ENCODE data around the gene TBPL2.
"Not testable (repeated sequence)": the region's sequence is repeated elsewhere in the genome, so short reads cannot be mapped to it uniquely, and the experiment has no call there.

TBPL2 gene

DNA sequence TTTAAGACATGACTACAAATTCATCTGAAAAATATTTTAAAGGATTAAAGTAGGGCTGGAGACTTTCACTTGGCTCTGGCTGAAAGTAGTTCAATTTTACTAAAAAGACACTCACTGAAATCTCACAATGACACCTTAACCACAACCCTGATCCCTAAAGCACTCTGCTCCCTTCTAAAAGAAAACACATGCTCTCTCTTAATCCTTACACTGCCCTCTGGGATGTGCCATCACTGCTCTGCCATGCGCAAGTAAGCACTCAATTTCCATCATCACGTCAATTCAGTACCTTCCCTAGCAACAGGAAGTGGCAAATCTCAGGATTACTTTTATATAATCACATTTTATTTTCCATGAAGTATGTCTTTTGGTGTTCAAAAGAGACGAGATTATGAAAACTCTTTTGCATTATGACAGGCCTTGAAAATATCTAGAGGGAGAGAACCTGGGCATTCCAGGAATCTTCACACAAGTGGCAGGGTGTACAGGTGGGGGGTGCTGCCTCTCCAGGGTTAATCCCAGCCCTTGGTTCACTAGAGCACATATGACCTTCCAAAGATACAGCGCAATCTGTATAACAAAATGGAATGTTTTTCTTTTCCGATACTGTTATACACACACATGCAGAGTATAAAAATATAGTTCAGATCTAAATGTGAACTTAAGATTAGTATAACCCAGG lies 36.1 kb downstream of the TBPL2 start:
- no peak for DNase-seq

DNA sequence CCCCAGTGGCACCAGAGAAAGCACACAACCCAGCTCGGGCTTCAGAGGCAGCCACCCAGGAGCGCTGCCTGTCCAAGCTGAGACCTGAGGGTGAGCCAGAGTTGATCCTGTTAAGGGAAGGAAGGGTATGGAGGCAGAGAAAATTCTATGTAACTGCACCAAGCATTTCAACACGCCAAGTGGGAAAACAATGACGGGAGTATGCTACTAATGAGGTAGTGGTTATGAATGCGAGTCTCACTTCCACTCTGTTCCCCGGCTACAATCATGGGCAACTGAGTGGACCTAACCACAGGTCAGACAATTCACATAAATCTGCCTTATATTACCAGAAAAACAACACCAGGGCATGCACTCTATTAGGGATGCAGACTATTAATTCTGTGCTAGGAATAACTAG lies 38.7 kb downstream of the TBPL2 start:
- no peak for DNase-seq

DNA sequence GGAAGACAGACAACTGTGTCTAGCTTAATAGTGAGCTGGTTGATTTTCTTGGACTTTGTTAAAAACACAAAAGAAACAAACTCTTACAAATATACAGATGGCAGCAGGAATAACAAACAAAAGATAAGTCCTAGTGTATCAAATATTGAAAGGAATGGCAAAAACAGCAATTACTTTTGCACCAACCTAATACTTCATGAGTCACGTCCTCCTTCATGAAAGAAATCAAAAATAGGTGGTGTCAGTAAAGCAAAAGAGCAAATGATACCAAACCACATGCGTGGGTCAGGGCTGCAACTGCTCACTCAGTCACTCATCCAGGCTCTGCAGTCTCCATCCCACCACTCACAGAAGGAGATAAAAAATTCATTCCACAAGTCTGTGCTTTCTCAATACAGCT lies 40.6 kb downstream of the TBPL2 start:
- DNase-seq = no peak

DNA sequence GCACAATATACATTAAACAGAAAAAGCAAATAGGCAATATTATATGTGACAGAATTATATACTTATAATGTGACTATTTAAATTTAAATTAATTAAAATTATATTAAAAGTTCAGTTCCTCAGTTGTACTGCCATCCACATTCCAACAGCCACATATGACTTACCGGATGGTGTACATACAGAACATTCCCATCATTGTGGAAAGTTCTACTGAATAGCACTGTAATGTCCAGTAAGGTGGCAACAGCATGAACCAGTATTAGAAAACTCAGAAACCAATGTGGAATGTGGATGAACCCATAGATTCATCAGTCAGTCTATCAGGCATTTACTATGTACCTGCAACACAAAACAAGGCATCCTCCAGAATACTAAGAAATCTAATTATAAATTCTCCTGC lies 41.2 kb downstream of the TBPL2 start:
- DNase-seq = no peak

DNA sequence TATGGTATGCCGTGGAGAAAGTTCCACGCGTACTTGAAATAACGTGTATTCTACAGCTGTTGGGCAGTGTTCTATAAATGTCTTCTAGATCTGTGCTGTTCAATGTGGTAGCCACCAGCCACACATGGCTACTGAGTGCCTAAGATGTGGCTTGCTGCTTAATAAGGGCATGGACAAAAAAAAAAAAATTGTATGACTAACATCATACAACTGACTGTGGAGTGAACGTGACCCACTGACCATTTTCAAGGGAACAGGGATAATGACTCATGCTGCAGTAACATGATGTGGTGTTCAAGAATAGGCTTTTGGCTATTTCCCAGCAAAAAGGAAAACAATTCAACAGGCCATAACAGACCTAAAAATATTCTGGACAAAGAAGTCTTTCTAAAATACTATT lies 41.7 kb downstream of the TBPL2 start:
- DNase-seq = peak in 1 of 58 donors; percentile 24

DNA sequence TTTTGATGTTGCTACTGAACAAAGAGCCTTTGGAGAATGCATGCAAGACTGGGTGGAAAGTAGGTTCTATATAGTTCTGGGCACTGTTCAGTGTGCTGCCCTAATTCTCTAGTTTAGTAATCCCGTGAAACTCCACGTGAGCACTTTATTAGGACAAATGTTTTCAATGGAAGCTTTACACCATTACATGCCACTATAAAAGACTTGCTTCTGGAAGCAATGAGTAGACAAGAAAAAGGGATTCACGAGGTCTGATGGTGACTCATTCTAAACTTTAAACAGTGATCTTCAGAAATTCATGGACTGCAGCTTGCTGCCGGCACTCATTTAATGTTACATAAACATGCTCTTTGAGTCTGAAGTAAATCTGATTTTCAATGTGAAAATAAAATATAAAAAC lies 51.1 kb downstream of the TBPL2 start:
- peak in 1 of 58 donors; percentile 14 for DNase-seq

DNA sequence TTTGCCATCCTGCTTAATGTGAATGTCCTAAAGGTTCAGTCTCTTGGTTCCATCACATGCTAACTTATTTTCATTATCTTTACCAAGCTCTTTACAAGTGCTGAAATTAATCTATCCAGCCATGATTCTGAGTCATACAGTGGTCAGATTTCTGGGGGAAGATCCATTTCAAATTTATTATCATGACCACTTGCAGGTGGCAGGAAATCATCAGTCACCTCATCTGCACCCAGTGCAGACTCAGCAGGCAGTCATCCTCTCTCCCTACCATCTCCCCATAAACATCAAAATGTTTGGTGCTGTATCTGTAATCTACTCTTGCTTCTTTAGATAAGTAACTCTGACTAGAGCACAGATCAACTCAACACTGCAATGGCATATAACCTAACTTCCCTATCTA lies 52.3 kb downstream of the TBPL2 start:
- no peak for DNase-seq

DNA sequence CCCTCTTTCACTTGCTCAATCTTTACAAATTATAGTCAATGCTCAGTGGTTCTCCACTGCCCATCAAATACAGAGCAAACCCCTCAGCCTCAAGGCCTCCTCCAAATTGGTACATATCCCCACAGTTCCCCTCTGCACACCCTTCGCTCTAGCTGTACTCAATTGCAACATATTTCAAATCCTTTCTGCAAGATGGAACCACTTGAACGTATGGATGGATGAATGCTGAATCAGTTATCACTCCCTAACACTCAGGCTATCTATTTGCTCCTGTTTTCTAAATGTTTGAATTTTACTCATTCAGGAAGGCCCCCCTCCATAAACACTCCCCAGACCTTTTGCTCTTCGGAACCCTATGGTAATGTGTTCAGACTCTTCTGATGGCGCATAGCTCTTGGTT lies 53.3 kb downstream of the TBPL2 start:
- no peak for DNase-seq

DNA sequence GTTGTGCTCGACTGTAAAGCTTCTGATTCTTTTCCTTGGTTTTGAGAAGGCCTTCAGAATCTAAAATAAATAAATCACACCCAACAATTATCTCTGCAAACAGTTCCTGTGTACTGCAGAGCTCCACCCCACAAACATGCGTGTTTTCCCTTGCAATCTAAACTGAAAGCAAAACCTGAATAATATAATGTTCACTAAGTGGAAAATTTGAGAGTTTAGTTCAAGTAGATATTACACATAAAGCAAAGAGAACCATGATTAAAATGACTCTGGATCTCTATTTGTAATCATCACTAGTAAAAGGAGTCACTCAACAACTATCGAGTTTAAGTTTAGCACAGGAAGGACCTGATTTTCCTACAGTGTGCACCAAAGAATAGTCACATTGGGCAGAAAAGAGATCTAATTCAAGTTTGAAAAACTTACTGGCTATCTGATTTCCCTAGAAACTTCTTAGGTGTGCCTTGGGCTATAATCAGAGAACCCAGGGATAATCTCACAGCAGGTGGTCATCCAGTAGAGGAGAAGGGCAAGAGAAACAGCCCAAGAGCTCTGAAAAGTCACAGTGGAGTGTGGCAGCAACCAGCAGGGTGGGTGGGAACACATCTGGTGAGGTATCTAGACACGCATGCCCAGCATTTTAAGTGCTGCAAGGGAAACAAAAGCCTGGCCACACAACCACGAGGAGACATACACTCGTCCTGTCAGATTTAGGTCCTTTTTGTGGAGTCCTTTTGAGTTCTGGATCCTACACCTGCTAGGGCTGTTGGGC lies 54.2 kb downstream of the TBPL2 start:
- DNase-seq = no peak

DNA sequence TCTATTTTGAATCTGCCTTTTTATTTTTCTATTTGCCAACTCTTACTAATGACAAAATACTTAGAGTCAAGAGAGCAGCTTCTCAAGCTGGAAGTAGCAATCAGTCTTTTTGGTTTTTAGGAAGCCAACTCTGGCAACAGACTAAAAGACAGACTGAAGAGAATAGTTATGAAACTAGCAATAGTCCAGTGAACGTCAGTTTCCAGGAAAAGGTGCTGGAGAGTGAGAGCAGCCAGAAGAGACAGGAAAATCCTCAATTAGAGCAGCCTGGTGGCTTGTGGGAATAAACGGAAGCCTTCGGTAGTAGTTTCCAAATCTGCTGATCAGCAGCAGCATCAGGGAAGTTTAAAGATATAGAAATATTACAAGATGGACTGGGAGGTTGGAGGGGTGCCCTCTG lies 55.9 kb downstream of the TBPL2 start:
- DNase-seq = no peak

DNA sequence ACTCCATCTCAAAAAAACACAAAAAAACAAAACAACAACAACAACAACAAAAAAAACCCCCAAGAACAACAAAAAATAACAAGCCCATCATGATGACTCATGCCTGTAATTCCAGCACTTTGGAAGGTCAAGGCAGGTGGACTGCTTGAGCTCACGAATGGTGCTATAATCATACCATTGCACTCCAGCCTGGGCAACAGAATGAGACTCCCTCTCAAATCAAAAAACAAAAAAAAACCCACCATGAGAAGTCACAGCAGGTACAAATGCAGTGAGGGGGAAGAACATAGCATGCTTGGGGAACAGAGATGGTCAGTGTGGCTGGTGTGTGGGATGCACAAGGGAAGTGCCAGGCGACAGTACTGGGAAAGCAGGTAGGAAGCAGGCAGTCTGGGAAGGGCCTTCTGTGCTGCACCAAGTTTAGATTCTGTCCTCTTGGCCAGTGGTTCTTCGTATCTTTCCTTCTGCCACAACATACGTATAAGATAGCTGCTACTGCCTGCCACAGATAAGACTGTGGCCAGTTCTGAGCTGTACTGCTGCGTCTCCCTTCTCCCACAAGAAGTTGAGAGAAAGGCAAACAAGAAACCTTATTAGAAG lies 56.8 kb downstream of the TBPL2 start:
- peak in 10 of 58 donors; percentile 2 to 33 (median 7) for DNase-seq

DNA sequence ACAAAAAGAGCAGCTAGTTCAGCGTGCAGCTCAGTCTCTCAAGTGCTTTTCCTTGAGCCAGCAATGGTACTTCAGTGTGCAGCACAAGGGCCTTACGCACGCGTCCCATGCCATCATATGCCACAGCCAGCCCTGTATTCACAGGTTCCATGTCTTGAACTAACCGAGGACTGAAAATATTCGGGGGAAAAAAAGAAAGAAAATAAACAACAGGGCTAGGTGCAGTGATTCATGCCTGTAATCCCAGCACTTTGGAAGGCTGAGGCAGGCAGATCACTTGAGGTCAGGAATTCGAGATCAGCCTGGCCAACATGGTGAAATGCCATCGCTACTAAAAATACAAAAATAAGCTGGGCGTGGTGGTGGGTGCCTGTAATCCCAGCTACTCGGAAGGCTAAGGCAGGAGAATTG lies 57.4 kb downstream of the TBPL2 start:
- not testable (repeated sequence) for DNase-seq

DNA sequence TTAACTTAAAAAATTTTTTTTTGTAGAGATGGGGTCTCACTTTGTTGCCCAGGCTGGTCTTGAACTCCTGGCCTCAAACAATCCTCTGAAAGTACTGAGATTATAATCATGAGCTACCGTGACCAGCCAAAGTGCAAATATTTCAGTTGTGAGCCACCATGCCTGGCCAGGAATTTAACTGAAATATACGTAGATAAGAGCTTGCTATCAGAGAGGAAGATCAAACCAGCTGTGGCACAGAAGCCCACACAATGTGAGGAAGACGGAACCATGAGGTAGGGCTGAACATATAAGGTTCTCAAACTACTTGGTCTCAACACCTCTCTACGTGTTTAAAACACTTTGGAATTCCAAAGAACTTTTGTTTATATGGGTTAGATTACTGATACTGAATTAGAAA lies 57.9 kb downstream of the TBPL2 start:
- DNase-seq = no peak

DNA sequence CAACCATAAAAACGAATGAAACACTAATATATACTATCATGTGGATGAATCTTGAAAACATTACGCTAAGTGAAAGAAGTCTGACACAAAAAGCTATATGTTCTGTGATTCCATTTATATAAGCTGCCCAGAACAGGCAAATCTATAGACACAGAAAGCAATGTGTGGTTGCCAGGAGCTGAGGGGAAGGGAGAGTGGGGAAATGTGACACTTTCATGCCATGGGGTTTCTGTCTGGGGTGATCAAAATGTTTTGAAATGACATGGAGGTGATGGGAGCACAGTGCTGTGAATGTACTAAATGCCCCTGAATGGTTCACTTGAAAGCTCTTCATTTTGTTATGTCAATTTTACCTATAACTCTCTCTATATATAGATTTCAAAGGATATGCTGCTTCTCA lies 58.9 kb downstream of the TBPL2 start:
- DNase-seq = no peak

DNA sequence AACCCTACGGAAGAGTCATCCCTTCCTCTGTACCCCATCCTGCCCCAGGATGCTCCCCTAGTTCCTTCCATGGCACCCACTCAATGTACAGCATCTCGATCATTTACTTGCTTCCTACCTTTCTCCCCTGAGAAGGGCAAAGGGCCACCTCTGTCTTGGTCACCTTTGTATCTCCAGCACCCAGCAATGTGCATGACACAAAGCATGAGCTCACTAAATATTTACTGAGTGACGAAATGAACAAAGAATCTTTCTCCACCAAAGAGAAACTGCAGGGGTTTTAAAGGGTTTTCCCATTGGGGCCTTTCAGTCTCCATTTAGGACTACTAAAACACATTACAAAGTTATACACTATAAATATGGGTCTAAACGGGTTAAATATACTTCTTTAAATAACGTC lies 59.4 kb downstream of the TBPL2 start:
- DNase-seq = no peak

DNA sequence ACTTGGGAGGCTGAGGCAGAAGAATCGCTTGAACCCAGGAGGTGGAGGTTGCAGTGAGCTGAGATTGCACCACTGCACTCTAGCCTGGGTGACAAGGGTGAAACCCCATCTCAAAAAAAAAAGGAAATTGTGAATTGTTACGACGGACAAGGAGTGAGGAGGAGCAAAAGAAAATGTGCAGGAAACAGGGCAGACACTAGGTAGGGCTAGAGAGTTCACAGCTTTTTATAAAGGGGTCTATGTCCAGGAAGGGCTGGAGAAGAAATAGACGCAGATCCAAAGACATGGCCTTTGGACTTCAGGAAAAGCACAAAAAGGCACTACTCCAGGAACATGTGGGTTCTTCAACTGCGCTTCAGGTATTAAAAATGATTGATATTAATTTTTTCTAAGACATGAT lies 63.2 kb downstream of the TBPL2 start:
- DNase-seq = no peak

DNA sequence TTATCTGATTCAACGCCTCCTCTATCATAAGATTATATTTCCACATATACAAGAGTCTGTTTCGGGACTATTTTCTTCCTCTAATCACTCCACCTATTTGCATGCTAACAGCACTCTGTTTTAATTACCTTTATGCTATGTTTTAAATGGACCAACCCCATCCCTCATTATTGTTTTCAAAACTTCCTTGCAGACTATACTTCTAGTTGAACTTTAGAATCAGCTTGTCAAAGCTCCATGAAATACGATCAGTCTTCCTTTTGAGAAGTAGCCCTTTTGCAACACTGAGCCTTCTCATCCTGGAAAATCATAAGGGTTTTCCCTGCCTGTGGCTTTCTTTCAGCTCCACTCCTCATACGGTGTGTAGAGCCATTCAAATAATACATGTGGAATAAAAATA lies 65.6 kb downstream of the TBPL2 start:
- no peak for DNase-seq

DNA sequence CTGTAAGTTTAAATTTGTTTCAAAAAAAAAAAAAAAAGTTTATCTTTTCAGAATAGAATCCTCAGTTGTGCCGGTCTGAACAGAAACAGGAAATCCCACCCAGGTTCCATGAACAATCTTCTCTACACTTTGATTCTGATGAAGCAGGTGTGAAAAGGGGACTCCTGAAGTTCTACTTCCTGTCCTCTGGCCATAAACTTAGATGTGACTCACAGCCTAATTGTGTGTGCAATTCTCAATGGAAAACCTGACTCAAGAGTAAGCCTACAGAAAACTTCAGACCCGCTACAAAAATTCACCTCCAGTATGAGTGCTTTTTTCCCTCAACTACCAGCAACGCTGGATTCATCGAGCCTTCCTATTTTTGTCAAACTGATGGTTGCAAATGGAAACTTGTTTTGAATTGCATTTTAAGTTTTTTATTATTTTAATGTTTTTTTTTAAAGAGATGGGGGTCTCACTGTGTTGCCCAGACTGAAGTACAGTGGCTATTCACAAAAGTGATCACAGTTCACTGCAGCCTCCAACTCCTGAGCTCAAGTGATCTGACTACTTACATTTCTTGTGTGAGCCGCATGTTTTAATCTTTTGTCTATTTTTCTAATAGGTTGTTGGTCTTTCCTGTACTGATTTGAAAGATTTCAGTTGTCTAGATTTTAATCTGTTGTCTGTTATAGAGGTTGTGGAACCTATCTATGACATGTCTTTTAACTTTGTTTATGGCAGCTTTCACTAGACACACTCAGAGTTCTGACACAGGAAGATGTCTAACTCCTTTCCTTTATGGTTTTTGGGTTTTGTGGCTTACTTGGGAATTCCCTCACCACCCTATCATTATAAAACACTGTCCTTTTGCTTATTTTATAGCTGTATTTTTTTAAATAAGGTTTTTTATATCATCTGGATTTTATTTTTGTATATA lies 66.4 kb downstream of the TBPL2 start:
- DNase-seq = no peak

DNA sequence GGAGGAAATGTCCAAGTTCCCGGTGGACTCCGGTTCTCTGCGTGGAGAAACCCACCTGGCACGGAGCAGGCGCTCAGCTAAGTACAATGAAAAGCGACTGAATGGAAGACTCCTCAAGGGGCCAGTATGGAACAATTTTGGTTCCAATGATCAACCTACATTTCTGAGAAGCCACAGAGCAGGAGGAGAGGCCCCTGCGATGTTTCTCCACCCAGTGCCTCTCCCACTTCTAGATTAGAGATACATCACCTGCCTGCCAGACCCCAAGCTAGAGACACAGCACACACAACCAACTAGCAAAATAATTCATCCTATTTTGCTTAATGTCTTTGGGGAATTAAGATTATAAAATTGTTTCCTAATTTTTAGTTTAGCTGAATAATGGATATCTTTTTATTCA lies 67.6 kb downstream of the TBPL2 start:
- no peak for DNase-seq

DNA sequence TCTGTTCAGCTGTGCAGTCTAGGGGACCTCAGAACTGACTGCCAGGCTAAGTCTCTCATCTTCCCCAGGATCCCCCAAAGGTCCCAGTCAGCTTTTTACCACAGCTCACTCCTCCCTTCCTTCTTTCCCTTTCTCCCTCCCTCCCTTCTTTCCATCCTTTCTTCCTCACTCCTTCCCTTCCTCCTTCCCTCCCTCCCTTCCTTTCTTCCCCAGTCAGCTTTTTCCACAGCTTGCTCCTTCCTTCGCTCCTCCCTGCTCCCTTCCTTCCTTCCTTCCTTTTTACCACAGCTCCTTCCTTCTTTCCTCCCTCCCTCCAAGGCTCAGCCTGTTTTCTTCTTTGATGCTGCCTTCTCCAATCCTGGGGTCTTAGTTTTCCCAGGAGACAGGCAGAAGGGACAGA lies 68.0 kb downstream of the TBPL2 start:
- DNase-seq = no peak

DNA sequence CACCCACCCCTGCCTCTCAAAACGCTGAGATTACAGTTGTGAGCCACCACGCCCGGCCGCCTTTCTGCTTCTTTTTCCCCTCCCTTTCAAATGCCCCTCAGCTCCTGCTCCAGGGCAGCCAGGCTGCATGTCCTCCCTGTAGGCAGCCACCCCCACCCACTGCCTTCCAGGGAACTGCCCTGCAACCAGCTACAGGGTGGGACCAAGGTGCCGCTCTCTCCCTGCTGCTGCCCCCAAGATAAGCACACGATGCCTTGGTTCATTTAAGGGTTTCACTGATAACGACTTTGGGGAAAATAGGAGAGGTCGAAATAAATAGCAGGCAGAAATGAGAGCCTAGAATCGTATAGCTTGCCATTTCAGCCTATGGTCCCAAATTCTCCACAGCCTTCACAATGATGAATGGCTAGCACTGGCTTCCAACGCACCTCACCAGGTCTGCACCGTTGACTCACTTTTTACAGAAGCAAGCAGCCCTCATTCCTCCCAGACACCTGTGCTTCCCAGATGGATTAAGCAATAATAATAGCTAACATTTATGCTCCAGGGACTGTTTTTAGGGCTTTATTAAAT lies 69.4 kb downstream of the TBPL2 start:
- no peak for DNase-seq

Measured in anterior cingulate cortex (tissue), 58 donors.